CD1c-positive myeloid dendritic cell (primary cell): Measurements from ENCODE around the gene CDK5RAP3.

Experiments
- DNase-seq: peaks from one replicate; pipeline ENCODE4 v3.0.0-alpha.2; 2016; ENCODE audit errors: extremely low spot score

The CDK5RAP3 gene

GRCh38 chr17:48024149-48025039, 53.5 kb downstream of the CDK5RAP3 start:
- peak; percentile 56 for DNase-seq

GRCh38 chr17:48025040-48025903, 54.4 kb downstream of the CDK5RAP3 start:
- DNase-seq, result peak; percentile 99

GRCh38 chr17:48025904-48026501, 55.1 kb downstream of the CDK5RAP3 start:
- DNase-seq, result no peak

GRCh38 chr17:48026502-48027321, 55.8 kb downstream of the CDK5RAP3 start:
- peak; percentile 78 for DNase-seq

- DNase-seq, result no peak
Measured at GRCh38 chr17:48027322-48027981, 56.5 kb downstream of the CDK5RAP3 start.

- DNase-seq, result no peak
Measured at GRCh38 chr17:48028736-48029135, 57.8 kb downstream of the CDK5RAP3 start.

GRCh38 chr17:48030531-48030930, 59.6 kb downstream of the CDK5RAP3 start:
- DNase-seq, result no peak
